ENCODE results near the gene RSRC2.
"Not testable (repeated sequence)": the region's sequence is repeated elsewhere in the genome, so short reads cannot be mapped to it uniquely, and the experiment has no call there.

RSRC2 gene, protein sequence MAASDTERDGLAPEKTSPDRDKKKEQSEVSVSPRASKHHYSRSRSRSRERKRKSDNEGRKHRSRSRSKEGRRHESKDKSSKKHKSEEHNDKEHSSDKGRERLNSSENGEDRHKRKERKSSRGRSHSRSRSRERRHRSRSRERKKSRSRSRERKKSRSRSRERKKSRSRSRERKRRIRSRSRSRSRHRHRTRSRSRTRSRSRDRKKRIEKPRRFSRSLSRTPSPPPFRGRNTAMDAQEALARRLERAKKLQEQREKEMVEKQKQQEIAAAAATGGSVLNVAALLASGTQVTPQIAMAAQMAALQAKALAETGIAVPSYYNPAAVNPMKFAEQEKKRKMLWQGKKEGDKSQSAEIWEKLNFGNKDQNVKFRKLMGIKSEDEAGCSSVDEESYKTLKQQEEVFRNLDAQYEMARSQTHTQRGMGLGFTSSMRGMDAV

DNA sequence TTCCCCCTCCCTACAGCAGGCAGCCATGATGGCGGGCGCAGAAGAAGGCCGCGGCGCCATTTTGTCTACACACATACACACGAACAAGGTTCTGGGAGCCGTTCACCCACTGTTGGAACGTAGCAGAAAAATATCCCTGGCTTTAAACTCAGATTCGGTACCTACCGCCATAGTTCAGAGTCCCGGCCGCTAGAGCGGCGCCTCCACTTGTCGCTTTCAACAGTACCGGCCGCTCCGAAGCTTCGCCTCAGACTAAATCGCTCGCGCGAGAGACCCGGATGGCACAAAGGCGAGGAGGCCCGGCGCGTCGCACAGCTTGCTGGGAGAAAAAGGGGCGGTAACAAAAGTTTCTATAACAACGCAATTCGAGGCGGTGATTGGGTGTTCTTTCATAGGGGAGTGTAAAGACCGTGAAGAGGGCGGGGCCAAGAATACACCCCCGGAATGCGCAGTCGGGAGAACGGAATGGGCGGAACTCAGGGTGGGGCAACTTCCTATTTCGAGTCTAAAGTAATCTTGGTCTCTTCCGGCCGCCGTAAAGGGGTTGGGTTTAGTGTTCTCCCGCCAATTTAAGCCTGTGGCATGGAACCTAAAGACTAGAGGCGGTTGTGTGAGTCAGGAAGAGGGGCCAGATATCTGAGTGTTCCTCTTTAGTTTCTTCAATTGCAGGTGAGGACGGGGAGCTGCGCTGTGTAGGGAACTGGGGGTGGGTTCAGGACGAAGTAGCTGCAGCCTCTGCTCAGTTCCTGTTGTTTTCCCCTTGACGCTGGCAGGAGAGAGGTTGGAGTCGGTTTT is at the start of gene RSRC2, which contains the start of gene KNTC1:
Gene RSRC2, minus strand, starts transcription at position 254 of the 795 bp plus-strand sequence. Its CDS starts 83 bp downstream, at position 171.
Gene KNTC1, plus strand, starts transcription at position 567 of the 795 bp plus-strand sequence. CDS start 2,815 bp downstream, outside the sequence.
- peak; percentile 99 for DNase-seq

DNA sequence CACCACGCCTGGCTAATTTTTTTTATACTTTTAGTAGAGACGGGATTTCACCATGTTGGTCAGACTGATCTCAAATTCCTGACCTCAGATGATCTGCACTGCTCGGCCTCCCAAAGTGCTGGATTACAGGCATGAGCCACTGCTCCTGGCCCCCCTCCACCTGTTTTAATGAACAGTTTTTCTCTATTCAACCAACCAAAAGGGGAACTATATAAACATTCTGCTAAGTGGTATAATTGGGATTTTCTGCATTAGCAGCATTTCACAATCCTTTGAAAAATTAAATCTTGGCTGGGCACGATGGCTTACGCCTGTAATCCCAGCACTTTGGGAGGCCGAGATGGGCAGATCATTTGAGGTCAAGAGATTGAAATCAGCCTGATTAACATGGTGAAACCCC is 45.1 kb upstream of the RSRC2 start:
- DNase-seq, result no peak

DNA sequence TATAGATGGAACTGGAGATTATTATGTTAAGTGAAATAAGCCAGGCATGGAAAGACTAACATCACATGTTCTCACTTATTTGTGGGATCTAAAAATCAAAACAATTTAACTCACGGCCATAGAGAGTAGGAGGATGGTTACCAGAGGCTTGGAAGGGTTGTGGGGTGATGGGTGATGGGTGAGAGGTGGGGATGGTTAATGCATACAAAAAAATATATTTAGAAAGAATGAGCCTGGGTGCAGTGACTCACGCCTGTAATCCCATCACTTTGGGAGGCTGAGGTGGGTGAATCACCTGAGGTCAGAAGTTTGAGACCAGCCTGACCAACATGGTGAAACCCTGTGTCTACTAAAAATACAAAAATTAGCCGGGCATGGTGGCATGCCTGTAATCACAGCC is 43.3 kb upstream of the RSRC2 start:
- DNase-seq, result not testable (repeated sequence)

DNA sequence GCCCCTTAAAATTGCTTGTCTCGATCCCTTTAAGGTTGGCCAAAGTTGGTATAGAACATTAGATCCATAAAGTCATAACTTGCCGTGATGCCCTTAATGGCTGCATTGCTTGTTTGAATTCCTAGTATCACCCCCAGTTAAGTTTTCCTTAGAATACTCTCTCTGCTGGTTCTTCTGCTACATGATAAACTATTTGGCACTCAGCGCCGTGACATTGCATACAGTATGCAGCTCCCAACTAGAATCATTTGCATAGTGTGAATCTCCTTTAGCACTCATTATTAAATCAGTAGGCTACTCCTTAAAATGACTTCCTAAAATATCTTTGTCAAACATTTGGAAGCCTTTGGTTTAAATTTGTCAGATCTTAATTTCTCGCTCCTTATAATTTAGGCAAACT is 42.6 kb upstream of the RSRC2 start:
- no peak for DNase-seq

DNA sequence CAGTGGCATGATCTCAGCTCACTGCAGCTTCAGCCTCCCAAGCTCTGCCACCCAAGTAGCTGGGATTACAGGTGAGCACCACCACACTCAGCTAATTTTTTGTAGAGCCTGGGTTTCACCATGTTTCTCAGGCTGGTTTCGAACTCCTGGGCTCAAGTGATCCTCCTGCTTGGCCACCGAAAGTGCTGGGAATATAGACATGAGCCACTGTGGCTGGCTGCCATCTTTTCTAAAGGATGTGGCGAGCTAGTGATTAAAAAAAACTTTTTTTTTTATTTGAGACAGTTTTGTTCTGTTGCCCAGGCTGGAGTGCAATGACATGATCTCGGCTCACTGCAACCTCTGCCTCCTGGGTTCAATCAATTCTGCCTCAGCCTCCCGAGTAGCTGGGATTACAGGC is 40.1 kb upstream of the RSRC2 start:
- not testable (repeated sequence) for DNase-seq

DNA sequence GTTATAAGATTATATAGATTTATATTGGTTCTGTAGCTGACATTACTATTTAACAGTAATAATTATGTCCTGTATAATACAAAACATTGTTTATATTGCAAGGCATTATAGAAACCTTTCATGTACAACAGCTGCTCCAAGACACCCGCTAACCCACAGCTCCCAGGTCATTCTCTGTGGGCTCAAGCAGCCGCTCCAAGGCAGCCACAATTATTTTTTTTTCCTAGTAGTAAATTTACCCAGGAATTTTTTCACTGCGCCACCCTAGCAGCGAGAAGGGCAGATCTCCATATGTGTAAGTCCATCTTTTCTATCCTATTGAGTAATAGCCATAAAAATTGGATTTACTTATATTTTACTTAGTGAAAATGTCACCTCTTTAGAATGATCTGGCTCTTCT is 36.6 kb upstream of the RSRC2 start:
- DNase-seq, result no peak

DNA sequence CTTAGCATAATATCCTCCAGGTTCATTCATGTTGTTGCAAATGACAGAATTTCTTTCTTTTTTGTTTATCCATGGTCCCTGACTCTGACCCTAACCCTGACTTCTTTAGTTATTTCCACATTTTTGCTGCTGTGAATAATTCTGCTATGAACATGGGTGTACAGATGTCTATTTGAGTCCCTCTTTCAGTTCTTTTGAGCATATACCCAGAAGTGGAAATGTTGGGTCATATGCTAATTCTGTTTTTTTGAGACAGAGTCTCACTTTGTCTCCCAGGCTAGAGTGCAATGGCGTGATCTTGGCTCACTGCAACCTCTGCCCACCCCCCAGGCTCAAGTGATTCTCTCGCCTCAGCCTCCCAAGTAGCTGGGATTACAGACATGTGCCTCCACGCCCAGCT is 33.4 kb upstream of the RSRC2 start:
- DNase-seq, result no peak

DNA sequence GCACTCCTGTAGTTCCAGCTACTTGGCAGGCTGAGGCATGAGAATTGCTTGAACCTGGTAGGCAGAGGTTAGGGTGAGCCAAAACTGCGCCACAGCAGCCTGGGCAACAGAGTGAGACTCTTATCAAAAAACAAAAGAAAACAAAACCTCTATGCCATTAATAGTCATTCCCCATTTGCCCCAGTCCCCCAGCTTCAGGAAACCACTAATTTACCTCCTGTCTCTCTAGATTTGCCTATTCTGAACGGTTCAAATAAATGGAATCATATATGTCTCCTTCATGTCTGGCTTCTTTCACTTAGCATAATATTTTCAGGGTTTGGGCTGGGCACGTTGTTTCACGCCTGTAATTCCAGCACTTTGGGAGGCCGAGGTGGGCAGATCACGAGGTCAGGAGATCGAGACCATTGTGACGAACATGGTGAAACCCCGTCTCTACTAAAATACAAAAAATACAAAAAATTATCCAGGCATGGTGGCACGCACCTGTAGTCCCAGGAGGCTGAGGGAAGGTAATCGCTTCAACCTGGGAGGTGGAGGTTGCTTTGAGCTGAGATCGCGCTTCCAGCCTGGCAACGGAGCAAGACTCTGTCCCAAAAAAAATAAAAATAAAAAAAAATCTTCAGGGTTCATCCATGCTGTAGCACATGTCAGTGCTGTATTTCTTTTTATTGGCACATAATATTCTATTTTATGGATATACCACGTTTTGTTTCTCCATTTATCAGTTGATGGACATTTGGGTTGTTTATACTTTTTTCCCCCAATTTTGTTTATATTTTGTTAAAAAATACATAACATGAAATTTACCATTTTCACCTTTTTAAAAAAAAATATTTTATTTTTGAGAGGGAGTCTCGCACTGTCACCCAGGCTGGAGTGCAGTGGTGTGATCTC is 32.3 kb upstream of the RSRC2 start:
- no peak for DNase-seq

DNA sequence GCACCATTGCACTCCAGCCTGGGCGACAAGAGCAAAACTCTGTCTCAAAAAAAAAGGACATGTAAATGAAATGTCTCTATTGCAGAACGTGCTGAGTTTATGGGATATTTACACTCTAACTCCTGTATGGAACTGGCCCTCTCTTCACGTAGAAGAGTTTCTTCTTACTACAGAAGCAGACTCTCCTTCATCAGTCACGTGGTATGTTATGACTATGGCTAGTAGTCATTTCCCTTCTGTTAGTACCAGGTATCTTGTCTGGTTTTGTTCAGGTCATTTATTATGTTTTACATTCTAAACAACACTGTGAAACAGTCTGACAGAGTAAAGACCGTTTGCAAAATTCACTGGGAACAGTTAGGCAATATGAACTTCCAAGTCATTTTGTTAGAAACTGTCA is 20.6 kb upstream of the RSRC2 start:
- DNase-seq, result no peak

DNA sequence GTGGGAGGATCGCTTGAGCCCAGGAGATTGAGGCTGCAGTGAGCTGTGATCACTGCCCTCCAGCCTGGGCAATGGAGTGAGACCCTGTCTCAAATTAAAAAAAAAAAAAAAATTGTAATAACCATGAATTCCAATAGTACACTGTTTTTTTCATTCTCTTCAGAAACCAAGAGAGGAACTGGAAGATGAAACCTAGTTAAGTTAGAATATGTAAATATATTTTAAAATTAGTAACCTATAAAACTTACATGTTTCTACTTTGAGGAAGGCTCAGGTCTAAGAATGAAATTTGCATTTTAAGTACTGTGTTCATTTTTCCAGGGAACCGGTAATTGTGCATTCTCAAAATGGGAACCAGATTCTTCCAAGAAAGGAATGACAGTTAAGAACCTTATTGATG is 19.1 kb upstream of the RSRC2 start:
- no peak for DNase-seq

DNA sequence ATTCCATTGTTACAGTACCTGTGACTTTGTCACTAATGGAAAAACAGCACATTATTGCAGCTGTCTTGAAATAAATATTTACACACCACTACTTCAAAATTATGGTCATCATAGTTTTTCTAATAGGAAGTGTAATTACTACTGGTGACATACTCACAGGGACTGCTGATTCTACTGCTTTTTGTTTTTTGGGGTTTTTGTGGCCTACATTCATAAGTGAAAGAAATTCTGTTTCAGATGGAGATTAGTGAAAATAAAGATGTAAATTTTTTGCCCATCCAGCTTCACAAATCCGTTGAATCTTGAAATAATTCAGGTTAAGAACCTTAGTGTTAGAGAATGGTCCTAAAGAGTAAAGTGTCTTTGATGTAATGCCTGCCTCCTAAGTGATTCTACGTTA is 17.8 kb upstream of the RSRC2 start:
- DNase-seq, result no peak

DNA sequence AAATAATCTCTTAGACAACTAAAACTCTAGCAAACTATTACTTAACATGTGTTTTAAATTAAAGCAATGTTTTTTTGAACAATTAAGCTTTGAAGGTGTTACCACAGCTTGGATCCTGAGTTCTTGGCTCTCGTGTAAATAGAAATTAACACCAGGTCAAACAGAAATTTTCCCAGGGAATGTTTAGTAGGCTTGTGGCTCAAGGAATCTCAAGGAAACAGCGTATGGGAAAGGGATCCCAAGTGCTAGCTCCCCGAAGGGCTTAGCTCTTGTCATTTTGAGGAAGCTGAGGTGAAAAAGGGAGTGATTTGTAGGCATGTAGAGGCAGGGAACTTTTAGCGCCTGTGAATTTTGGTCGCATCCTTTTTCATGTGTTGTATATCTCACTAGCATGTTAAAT is 11.8 kb upstream of the RSRC2 start:
- DNase-seq, result no peak

DNA sequence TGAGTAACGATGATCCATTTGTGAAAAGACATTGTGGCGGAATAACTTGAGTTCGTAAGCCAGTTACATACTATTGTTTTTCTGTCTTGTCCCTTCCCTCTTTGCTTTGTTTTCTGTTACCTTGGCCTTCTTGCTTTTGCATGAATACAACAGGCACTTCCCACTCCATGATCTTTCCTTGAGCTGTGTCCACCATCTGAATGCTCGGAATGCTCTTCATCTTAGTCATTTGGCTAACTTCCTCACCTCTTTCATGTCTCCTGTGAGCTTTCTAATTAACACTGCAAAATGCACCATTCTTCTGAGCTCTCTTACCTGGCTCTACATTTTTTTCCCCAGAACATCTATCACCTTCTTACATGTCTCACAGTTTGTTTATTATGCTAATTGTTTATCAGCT is 10.3 kb upstream of the RSRC2 start:
- DNase-seq, result no peak

DNA sequence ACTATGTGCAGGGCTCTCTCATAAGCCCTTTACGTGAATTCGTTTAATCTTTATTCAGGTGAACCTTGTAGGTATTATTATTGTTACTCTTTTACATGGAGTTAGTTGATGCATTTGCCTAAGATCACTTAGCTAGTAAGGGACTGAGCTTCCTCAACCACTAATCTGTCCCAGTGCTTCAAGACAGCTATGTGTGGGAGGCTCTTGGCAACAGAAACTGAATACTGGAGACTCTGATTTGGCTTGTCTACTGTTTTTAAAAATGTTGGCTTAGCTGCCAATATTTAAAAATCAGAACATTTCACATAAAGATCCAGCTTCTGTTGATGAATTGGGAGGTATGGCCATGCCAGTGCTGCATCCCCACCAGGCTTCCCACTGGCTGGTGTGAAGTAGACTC is 7.1 kb upstream of the RSRC2 start:
- no peak for DNase-seq

DNA sequence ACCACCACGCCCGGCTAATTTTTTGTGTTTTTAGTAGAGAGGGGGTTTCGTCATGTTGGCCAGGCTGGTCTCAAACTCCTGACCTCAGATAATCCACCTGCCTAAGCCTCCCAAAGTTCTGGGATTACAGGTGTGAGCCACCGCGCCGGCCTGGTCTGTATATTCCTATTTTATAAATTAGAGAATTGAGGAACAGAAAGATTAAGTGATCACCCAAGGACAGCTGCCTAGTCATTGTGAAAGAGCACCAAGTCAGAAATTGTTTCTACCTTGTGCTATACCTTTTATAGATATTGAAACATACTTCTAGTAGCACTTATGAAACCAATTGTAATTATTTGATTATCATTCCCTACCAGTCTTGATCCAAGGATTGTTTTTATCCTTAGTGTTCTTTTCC is 2.3 kb upstream of the RSRC2 start:
- no peak for DNase-seq

DNA sequence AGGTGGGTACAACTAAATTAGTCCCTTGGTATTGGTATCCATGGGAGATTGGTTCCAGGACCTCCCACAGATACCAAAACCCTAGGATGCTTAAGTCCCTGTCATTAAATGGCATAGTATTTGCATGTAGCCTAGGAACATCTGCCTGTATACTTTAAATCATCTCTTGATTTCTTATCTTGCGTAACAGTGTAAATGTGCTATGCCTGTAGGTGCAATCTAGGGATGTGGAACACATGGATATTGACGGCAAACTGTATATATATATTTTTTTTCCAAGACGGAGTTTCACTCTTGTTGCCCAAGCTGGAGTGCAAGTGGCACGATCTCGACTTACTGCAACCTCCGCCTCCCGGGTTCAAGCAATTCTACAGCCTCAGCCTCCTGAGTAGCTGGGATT is 1.8 kb upstream of the RSRC2 start:
- DNase-seq, result no peak

DNA sequence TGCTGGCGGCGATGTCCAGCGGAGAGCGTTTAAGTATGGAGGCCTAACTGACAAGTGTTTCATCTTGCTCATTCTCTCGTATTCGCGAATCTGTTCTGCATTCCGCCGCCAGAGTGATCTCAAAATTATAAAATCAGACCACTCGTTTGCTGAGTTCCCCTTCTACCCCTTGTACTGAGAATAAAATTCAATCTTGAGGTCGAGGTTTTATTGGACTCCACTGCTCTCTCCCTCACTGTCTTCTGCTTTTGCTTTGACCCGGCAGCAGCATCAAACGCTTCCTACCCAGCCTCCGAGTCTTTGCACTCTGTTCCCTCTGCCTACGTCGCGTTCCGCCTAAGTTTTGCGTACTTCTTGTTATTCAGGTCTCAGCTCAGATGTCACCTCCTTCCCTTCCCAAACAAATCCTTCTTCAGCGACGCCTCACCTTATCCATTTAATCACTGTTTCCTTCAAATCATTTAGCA is 775 bp upstream of the RSRC2 start:
- DNase-seq, result no peak

DNA sequence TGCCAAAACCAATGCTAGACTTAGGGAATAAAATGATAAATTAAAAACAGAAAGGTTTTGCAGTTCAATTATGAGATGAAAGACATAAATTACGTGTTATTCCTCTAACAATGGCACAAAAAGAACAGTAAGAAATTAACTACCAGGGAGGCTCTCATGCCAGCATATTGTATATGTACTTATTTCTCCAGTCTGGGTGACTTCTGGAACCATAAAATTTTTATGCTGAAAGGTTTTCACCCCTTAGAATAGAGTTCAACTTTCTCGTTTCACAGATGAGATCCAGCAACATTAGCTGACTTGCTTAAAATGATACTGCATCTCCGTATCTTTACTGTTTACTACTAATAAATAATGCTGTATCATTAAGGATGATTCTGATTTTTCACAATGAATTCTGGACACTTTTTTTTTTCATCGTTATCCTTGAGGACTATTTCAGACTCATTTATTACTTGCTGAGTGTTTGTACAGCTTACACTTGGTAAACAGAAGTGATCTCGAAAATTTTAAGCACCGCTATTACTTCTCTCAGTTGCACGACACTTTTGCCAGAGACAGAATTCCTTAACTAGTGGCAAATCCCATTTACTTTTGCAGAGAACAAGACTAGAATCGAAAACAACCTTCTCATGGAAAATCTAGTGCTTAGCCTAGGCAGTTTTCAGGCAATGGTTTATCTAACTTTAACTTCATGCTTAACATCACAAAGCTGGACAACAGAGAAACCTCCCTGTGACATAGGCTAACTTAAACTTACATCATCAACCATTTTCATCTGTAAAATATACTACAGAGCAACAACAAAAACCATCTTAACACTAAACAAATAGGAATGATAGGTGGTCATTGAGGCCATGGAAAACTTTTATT is 2.7 kb downstream of the RSRC2 start:
- DNase-seq, result no peak

DNA sequence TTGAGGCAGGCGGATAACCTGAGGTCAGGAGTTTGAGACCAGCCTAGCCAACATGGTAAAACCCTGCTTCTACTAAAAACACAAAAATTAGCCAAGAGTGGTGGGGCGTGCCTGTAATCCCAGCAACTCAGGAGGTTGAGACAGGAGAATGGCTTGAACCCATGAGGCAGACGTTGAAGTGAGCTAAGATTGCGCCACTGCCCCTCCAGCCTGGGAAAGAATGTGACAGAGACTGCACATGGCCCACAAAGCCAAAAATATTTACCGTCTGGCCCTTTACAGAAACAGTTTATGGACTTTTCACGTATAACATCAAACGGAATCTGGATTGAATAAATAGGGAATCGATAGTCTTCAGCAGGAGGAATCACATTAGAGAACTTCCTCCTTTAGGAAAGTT is 3.5 kb downstream of the RSRC2 start:
- no peak for DNase-seq

DNA sequence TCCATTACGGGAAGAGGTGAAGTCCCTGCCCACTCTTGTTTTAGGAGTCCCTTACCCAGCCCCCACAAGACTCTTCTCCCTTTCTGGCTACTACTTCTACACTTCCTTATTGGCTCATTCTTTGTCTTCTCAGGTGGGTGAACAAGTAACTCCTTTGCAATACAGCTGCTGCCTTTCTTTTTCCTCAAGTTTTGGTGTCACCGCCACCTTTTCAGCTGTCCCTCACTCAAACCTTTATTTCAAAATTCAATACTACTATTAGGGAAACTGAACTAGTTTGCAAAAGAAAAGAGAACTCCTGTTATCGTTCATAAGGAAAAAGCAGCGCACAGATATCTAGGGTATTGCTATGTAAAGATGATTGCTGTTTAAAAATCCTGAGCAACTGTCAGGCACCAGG is 6.1 kb downstream of the RSRC2 start:
- no peak for DNase-seq

DNA sequence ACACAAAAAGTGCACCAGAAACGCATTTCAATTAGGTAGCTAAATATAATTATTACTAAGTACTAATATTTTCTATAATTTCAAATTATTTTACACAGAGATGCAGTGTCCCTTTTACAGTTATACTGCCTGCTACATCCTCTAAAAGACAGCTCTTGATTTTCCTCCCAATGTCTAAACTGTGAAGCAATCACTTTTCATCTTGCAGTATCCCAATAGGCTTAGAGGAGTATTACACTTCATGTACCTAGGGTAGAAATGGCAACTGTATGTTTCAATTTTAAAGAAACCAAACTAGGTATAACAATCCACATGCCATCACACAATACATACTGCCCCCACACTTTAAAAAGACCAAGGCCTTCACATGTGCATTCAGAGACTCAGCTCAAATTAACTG is 7.3 kb downstream of the RSRC2 start:
- DNase-seq, result no peak

DNA sequence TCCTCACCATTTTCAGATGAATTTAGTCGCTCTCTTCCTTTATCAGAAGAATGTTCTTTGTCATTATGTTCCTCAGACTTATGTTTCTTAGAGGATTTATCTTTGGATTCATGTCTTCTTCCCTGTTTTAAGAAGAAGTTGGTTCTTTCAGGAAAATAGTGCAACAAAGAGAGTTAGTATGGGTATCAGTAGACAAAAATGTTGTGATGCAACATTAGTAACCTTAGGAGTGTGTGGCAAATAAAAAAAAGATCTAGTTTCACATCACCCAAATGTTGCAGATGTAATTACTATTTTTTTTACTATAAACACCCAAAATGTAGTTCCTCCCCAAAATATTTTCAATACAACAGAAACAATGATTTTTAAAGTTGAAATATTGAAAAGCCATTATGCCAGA is 7.8 kb downstream of the RSRC2 start:
- no peak for DNase-seq
